HG03565 (cell line): ENCODE data around the gene DLGAP1.
A peak's percentile ranks its signal among the peaks of the same experiment; 100 is the strongest.
"Not testable (repeated sequence)": the region's sequence is repeated elsewhere in the genome, so short reads cannot be mapped to it uniquely, and the experiment has no call there.

ENCODE experiments used
- ATAC-seq: cut with Tn5 transposase; IDR thresholded peaks from one replicate; pipeline ENCODE4 v1.9.1; 2021; ENCODE audit warnings: mild to moderate bottlenecking, moderate library complexity; ENCODE audit not compliant: unreplicated experiment

Gene DLGAP1

GRCh38 chr18:3581890-3582289, 873.2 kb downstream of the DLGAP1 start:
- ATAC-seq = no peak

DNA sequence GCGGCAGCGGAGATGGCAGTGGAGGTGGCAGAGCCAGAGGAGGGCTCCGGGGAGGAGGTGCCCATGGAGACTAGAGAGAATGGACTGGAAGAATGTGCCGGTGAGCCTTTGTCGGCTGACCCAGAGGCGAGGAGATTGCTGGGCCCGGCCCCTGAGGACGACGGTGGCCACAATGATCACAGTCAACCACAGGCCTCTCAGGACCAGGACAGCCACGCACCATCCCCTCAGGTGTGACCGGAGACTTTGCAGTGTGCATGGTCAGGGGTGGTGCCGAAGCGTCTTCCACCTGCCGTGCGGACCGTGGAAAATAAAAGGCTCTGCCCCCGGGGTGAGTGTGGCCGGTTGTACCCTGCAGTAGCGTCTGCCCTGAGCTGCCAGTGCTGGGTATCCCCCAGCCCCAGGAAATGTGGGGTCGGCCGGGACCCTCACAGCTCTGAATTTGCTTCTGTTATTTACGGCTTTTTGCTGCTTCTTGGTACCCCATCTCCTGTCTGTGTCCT, 874.5 kb downstream of the DLGAP1 start:
- not testable (repeated sequence) for ATAC-seq

DNA sequence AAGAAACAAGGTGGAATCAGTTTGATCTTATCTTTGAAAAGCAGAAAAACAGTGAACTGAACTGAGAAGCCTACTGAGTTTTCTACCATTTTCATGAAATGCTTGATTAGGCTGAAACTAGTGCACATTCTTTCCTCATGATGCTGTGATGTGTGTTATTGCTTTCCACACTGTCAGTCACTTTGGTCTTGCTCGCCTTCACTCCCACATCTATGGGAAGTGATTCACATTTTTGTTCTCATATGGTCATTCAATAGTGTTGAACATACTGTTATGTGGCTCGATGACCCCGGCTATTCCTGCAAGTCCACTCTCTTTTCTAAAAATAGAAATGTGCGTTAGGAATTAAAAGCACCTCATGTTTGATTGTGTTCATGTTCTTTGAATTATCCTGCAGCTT, 875.4 kb downstream of the DLGAP1 start:
- ATAC-seq = no peak

DNA sequence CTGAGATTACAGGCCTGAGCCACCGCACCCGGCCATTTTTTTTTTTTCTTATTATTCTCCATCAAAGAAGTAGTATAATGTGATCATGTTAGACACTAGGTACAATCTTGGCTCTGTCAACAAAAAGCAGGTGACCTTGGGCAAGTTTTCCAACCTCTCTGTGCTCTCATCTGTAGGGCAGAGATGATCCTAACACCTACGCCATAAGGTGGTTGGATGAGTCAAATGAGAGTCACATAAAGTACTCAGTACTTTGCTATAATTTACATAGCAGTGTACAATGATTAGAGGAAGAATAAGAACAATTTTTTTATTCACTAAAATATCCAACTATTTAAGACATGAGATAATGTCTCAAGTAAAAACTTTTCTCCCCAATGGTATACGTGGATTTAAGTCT, 876.5 kb downstream of the DLGAP1 start:
- ATAC-seq = no peak

GRCh38 chr18:3577281-3577855, 877.7 kb downstream of the DLGAP1 start:
- ATAC-seq = no peak

- no peak for ATAC-seq
Observed at GRCh38 chr18:3572761-3573160, 882.3 kb downstream of the DLGAP1 start.

- no peak for ATAC-seq
Observed at GRCh38 chr18:3566851-3567250, 888.3 kb downstream of the DLGAP1 start.

- no peak for ATAC-seq
Observed at GRCh38 chr18:3560755-3561154, 894.4 kb downstream of the DLGAP1 start.

- ATAC-seq = no peak
Observed at GRCh38 chr18:3554811-3555427, 900.2 kb downstream of the DLGAP1 start.

- ATAC-seq = no peak
Observed at GRCh38 chr18:3554091-3554601, 901.0 kb downstream of the DLGAP1 start.

GRCh38 chr18:3552305-3552704, 902.8 kb downstream of the DLGAP1 start:
- no peak for ATAC-seq

DNA sequence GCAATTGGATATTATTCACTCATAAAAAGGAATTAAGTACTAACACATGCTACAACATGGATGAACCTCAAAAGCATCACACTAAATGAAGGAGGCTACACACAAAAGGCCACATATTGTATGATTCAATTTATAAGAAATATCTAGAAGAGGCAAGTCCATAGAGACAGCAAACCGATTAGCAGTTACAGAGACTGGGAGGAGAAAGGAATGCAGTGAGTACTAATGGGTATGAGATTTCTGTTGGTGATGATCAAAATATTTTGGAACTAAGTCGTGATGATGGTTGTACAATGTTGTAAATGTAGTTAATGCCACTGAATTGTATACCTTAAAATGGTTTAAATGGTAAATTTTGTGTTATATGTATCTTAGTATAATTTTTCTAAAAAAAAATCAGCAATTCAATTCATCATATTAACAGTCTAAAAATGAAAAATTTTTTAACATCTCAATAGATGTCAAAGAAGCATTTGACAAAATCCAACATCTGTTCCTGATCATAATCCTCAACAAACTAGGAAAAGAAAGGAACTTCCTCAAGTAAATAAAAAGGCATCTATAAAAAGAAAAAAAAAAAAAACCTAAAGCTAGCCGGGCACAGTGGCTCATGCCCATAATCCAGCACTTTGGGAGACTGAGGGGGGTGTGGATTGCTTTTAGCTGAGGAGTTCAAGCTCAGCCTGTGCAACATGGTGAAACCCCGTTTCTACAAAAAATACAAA, 907.1 kb downstream of the DLGAP1 start:
- no peak for ATAC-seq

- no peak for ATAC-seq
Observed at GRCh38 chr18:3546106-3546505, 909.0 kb downstream of the DLGAP1 start.

DNA sequence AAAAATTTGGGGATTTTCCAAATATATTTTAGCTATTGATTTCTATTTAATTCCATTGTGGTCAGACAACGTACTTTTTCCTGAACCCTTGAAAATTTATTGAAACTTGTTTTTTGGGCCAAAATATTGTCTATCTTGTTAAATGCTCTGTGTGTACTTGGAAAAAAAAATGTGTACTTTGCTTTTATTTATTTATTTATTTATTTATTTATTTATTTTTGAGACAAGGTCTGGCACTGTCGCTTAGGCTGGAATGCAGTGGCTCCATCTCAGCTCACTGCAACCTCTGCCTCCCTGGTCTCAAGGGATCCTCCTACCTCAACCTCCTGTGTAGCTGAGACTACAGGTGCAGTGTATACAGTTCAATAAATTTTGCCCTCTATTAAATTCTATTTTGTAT, 910.6 kb downstream of the DLGAP1 start:
- ATAC-seq = no peak

DNA sequence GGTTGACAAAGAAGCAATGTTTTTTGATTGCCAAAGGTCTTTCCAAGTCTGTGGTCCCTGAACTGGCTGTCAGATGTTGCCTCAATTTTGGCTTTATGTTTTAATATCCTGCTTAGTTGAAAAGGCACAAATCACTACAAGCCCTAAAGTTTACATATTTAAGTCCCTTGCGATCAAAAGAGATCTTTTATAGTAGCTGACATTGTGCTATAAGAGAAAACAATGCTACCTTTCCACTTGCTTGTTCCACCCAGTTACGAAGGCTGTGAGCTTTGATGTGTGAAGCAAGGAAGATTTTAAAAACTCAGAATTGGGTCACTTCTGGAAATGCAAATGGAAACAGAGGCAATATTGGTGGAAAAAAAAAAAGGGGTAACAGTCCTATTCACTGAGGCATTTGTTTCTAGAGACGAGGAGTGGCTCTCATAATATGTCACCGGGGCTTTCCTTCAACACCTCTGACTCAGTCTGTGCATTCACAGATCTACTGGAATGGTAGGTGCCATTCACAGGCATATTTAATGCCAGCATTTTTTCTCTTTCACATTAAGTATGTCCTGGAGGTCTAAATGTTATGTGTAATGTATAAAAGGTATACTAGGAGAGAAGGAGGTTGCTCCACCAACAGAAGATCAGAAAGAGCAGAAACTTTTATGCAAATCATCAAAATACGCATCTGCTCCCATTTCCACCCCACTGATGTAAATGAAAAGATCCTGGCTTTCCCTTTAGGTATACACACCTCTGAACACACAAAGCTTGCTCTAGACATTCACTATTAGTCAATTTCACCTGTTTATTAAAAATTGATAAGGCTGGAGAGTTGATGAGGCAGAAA, 913.3 kb downstream of the DLGAP1 start:
- ATAC-seq = peak; percentile 84

DNA sequence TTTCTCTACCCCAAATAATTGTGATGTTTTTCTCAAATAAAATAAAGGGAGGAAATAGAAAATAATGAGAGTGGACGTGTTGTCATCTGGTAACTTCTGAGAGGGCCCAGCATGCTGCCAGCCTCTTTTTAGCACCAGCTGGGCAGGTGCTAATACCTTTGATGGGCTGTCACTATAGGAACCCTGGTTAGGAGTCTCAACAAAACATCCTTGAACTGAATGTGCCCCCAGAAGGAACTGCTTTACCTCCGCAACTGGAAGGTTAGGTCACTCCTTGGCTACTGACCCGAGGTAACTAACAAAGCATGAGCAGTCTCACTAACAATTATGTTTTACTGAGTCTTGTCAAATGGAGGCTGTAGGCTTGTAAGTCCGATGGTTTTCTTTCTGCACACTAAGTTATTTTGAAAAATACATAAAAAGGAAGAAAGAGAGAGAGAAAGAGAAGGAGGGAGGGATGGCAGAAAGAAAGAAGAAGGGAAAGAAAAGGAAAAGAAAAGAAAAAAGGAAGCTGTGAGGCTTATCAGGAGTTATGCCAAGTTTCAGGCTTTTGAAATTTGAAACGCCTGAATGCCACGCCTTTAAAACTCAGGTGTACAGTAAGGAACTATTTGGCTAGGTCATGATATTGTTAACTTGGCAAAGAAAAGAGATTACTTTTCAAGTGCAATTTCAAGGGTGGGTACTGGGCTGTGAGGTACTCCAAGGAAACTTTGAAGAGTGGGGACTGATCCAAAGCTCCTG, 914.1 kb downstream of the DLGAP1 start:
- no peak for ATAC-seq

DNA sequence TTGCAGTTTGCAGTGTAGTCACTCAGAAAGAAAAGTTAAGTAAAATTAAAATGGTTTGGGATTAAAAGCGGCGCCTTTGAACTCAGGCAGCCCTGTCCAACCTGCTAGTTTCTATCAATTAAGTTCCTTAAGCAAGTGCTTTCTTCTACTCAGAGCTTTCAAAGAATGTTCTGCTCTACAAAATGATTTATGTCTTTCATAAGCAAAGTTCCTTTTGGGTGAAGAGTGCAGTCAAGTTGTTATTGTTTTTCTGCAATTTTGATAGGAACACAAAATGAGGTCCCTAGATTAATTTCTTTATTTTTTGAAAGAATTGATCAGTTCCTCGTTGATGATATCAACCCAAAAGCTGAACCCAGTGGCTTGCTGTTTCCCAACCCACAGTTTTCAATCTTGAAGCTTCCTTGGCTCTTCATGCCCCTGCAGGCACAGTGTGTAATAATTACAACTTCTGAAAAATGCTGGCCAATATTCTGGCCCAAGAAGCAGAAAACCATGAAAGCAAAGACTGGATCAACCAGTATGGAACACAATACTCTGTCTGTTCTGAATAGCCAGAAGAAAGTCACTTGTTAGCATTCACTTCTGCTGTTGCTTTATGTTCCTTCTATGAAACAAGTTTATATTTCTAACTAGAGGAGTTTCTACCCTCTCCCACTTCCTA, 916.0 kb downstream of the DLGAP1 start:
- no peak for ATAC-seq

- no peak for ATAC-seq
Observed at GRCh38 chr18:3538456-3538855, 916.7 kb downstream of the DLGAP1 start.

GRCh38 chr18:3530807-3531206, 924.3 kb downstream of the DLGAP1 start:
- no peak for ATAC-seq

DNA sequence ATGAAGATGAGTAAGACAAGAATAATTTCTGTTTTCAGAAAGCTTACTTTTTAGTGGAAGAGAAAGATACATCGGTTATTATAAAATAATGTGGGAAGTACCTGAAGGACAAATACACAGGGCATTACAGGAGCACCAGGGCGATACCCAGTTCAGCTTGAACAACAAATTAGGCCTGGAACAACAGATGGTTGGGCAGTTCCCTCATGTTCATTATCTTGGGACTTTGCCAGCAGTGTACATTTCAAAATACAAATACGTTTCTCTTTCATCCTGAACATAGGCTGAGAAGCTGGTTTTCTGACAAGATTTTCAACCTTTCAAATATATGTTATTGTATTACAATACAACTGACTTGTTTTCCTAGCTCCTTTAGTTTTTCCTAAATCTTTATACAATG, 925.5 kb downstream of the DLGAP1 start:
- ATAC-seq = no peak
